GM20000 (cell line): ENCODE measurements around the gene STMN3.

Experiments used
- DNase-seq: peaks from one replicate; pipeline ENCODE4 v3.0.0; 2012; ENCODE audit warnings: low spot score
- TF ChIP-seq, protein P1 (sequence below): IDR thresholded peaks from 2 replicates; pipeline ENCODE4 v1.5.1; 2012; ENCODE audit warnings: mild to moderate bottlenecking, control low read depth; ENCODE audit errors: extremely low read depth, missing control alignments

Gene STMN3

DNA sequence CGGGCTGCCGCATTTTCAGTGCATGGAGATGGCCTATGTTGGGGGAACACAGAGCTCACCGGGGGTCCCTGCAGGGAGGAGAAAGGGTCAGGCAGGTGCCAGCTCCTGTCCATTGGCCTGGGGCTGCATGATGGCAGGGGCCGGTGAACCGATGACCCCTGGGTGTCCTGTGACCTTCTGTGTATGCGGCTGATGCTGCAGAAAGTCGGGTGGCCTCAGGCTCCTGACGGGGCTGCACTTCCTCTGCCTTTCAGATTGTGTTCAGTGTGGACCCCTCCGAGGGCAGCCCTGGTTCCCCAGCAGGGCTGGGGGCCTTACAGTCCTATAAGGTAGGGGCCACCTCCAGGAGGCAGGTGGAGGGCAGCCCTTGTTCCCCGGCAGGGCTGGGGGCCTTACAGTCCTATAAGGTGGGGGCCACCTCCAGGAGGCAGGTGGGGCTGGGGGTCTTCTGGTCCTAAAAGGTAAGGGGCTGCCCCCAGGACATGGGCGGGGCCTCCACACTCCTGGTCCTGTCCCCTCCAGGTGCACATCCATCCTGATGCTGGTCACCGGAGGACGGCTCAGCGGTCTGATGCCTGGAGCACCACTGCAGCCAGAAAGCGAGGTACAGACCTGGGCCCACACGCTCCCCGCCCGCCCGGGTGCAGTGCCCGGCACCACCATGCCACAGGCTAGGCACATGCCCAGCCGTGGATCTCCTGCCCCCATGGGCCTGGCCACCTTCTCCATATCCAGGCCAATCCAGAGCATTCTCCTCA, 32.2 kb upstream of the STMN3 start:
- DNase-seq = no peak
- TF ChIP-seq, protein P1, sequence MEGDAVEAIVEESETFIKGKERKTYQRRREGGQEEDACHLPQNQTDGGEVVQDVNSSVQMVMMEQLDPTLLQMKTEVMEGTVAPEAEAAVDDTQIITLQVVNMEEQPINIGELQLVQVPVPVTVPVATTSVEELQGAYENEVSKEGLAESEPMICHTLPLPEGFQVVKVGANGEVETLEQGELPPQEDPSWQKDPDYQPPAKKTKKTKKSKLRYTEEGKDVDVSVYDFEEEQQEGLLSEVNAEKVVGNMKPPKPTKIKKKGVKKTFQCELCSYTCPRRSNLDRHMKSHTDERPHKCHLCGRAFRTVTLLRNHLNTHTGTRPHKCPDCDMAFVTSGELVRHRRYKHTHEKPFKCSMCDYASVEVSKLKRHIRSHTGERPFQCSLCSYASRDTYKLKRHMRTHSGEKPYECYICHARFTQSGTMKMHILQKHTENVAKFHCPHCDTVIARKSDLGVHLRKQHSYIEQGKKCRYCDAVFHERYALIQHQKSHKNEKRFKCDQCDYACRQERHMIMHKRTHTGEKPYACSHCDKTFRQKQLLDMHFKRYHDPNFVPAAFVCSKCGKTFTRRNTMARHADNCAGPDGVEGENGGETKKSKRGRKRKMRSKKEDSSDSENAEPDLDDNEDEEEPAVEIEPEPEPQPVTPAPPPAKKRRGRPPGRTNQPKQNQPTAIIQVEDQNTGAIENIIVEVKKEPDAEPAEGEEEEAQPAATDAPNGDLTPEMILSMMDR = no peak

DNA sequence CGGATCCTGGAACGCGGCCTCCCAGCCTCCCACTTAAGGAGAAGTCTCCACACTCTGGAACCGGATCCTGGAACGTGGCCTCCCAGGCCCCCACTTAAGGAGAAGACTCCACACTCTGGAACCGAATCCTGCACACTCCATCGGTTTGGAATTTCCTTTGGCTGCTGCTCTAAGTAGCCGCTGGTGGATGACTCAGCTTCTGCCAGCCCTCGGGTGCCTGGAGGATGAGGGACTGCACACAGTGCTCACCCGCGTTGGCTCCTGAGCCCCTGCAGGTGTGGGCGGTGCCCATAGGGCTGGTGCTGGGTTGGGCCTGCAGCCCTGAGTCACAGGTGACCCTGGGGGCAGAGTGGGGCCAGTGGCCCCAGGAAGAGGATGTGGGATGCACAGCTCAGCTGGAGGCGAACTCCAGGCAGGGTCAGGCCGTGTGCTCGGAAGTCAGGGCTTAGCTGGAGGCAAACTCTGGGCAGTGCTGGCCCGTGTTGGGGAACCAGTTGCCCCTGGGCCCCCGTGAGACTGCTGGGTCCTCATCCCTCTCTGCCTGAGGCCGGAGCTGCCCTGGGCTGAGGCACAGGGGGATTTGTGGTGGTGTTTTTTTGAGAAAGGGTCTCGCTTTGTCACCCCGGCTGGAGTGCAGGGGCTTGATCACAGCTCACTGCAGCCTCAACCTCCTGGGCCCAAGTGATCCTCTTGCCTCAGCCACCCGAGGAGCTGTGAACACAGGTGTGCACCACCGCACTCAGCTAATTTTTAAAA, 29.3 kb upstream of the STMN3 start:
- DNase-seq = no peak
- TF ChIP-seq, protein P1 = no peak

DNA sequence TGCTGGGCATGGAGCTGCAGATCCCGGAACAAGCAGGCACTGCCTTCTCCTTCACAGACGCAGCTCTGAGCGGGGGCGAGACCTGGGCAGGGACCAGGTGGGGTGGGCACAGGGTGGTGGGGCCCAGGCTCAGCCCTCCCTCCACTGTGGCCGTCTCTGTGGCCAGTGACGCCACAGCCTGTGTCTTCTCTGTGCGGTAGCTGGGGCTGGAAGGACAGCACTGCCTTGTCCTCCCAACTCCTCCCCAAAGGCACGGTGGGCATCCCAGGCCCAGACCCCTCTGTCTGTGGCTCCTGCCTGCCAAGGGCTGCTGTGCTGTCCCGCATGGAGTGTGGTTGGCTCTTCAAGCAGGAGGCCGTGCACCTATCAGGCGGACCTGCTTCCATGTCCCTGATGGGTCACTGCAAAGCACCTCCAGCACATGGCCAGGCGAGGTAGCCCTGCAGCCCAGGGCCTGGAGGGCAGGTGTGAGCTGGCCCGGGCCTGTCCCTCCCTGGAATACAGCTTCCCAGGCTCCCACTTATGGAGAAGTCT, 28.5 kb upstream of the STMN3 start:
- TF ChIP-seq, protein P1 = no peak
- no peak for DNase-seq

DNA sequence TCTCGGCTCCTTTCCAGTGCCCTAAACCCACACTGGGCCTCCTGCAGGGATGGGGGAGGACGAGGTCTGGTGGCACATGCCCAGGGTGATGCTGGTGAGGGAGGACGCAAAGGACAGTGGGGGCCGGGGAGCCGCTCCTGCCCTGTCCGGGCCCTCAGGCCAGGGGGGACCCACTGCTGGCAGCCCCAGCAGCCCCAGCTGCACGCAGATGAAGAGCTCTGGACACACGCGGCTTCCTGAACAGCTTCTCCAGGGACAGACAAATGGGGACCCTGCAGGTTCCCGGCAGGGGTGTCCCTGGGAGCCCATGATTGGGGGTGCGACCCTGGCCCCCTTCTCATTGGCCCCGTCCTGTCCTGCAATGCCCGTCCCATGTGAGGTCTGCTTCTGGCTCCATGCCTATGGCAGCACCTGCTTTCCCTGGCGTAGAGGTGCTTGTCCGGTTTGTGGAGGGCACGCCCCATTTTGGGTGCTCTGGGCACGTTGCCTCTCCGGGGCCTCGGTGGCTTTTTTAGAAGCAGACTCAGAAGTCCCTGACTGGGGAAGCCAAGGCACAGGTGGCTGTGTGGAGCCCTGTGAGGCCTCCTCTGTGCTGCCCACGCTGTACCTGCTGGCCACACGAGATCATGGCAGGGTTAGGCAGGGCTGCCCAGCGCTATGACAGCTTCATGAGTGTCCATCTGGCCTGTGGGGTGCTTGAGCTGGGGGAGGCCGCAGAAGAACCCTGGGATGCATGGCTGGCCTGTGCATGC, 27.8 kb upstream of the STMN3 start:
- TF ChIP-seq, protein P1 = no peak

DNA sequence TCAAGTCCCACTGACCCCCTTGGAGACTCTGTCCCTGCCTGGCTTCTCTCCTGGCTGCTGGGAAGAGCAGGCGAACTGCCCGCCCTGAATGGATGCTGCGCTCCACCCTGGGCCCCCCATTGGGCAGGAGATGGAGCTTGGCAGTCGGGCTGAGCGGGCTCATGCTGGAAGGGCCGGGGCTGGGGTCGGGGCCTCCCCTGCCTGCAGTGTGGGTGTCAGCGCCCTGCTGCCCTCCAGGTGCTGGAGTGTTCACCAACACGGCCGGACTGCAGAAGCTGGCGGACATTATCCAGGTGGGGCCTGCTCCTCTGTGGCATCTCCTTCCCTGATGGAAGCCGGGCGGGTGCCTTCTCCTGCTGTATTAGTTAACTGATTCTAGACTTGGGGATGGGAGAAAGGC, 27.2 kb upstream of the STMN3 start:
- TF ChIP-seq, protein P1 = no peak

More for the DNA sequence above, 27.8 kb upstream of the STMN3 start:
- DNase-seq = no peak

DNA sequence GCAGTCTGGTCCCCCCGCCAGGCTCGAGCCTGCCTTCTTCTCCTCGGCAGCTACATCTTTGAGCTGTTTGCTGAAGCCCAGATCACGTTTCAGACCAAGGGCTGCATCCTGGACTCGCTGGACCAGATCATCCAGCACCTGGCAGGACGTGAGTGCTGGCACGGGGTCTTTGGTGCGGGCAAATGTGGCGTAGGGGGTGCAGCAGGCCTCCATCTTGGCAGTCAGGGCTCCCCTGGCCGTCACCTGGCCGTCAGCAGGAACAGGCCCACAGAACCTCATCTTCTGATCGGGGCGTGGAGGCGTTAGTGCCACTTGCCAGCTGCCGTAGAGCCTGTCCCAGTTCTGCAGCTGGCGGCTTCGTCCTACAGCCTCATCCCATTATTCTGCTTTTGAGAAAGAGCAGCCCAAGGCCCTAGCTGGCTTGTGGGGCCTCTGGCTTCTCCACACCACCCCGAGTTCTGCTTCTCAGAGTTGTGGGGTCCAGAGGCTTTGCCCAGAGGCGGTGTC, 26.6 kb upstream of the STMN3 start:
- TF ChIP-seq, protein P1 = no peak
- no peak for DNase-seq

More for the DNA sequence above, 27.2 kb upstream of the STMN3 start:
- DNase-seq = no peak
